ENCODE results near the gene AKT1. TPM values are rescaled to one million over a fixed set of nuclear protein-coding genes. Genes with fewer than 3 reads are reported as not detected.
"Not testable (repeated sequence)": the region's sequence is repeated elsewhere in the genome, so short reads cannot be mapped to it uniquely, and the experiment has no call there.

AKT1 gene
- 40.7 TPM for polyA plus RNA-seq (2012; ENCODE audit: missing spikeins)

DNA sequence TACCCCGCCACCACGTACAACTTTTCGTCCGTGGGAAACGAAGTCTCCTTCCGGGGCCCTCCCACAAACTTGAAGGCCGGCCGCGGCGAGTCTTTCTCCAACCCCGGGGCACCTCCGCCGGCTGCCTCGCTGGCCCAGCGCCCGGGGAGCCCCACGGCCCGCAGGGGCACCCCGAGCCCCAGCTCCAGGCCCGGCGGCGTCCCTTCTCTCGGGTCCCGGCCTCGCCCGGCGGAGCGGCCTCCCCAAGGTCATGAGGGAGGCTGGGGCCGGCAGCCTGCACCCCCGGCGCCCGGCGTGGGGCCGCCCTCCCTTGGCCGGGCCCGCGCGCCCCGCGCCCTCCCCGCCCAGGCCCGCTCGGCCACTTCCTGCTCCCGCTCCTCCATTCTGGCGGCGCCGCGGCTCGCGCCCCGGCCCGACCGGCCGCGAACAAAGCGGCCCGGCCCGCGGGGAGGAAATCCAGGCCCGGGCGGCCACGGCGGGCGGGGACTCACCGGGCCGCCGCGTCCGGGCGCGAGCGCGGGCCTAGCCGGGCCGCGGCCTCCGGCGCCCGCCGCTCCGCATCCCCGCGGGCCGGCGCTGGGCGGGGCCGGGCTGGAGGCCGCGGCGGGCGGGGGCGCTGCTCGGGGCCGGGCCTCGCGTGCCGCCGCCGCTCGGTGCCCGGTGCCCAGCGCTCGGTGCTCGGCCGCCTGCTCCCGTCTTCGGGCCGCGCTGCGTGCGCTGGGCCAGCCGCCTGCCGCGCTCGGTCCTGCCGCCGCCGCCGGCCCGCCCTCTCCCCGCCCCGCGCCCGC is at the start of gene AKT1:
TSS of gene AKT1 (minus strand) at position 756 of the 788 bp plus-strand sequence. CDS start 3,105 bp downstream, outside the sequence.
- TF ChIP-seq TAF1 (IDR thresholded peaks at IDR 0.05; ENCODE audit: borderline replicate concordance, low read depth, low read length) (no peak), POLR2AphosphoS5 (IDR thresholded peaks at IDR 0.05; ENCODE audit: low read depth, low read length) (no peak), POLR2A (IDR thresholded peaks at IDR 0.05; ENCODE audit: low read depth, low read length) (no peak)
- FAIRE-seq (no peak), DNase-seq (ENCODE audit: insufficient read length) (peak; percentile 72)

DNA sequence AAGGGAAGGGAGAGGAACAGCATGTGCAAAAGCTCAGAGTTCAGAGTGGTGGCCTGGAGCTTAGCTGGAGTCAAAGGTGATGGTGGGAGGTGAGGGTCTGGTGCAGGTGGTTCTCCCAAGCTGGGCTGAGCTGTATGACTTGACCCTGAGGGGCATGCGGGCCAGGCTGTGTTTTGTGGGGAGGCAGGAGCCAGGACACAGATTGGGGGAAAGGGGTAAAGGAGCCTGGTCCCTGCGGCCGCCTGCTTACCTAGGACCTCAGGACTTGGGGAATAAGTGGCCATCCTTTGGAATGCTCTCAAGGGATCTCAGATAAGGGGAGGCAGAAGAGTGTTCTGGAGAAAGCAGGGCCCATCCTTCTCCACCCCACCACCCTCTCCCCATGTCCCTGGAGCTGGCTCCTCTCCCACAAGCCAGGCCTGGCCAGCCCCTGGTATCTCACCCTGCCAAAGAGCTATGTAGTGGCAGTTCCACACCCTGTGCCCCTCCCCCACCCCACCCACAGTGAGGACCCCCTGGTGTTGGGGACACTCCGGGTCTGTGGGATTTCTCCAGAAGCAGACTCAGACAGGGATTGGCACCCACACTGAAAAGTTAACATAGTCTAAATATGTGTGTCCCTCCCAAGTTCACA is 49.6 kb upstream of the AKT1 start:
- FAIRE-seq (no peak), DNase-seq (ENCODE audit: insufficient read length) (no peak)
- TF ChIP-seq POLR2AphosphoS5 (IDR thresholded peaks at IDR 0.05; ENCODE audit: low read depth, low read length): no peak
- no peak for TF ChIP-seq POLR2A (IDR thresholded peaks at IDR 0.05; ENCODE audit: low read depth, low read length)
- no peak for TF ChIP-seq TAF1 (IDR thresholded peaks at IDR 0.05; ENCODE audit: borderline replicate concordance, low read depth, low read length)

DNA sequence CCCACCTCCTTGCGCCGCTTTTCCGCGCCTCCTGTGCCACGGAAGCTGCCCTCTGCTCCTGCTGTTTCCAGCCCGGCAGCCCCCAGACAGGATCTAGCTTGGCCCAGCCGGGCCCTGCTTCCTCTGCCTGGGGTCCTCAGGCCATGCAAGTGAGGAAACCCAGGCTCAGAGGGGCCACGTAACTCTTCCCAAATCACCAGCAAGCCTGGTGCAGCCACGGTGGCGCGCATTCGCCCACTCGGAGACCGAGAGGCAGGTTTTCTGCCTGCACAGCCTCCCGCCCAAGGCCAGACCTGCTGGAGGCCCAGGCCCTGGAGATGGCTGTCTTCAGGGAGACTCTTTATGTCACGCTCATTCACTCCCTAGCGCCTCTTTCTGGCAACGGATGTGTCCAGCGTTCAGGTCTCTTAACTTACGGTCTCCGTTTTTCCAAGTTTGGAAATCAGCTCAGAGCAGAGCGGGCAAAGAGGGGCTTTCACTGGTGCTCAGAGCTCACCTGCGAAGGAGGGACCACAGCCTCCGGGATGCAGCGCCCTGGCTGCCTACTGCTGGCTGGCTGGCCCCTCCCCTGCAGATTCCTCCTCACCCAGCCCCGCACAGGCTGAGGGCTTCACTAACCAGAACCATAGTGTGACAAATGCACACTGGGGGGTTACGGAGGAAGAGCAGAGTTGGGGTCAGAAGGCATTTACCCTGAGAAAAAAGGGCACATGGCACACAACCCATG is 48.9 kb upstream of the AKT1 start:
- TF ChIP-seq POLR2AphosphoS5 (IDR thresholded peaks at IDR 0.05; ENCODE audit: low read depth, low read length) (no peak), TAF1 (IDR thresholded peaks at IDR 0.05; ENCODE audit: borderline replicate concordance, low read depth, low read length) (no peak), POLR2A (IDR thresholded peaks at IDR 0.05; ENCODE audit: low read depth, low read length) (no peak)
- DNase-seq (ENCODE audit: insufficient read length) (no peak), FAIRE-seq (no peak)

DNA sequence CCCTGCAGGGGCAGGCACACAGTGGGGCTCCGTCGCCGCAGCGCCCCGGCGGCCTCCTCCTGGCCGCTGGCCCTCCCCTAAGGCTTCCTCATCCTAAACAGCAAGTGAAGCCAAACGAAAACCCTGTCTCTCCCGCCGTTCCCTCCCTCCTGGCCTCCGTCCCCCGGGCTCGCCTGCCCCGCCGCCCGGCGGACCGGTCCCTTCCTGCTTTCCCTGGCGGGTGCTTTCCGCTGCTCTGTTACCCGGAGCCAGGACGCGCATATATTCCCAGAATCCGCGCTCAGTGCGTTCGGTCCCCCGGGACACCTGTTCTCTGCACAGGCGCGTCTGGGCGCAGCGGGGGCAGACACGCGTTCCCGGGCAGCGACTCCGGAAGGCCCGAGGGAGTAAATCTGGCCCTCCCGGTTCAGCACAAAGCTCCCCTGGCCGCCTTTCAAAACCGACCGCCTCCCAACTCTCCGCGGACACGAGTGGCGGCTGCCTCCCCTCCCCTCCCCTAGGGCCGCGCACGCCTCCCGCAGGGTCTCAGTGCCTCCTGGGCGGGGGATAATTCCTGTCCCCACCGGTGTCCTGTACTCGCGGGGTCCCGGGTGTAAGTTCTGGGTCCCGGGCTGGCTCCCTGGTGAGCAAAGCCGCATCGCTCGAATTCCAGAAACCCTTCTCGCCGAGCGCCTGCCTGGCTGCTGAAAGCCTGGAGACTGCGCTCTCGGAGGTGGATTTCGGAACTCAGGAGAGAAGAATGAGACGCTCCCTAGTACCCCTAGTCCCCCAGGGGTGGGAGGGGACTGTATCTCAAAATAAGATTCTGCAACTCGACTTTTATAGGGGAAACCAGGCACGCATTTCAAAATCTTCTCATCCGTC is 48.1 kb upstream of the AKT1 start:
- FAIRE-seq (no peak), DNase-seq (ENCODE audit: insufficient read length) (no peak)
- no peak for TF ChIP-seq POLR2A (IDR thresholded peaks at IDR 0.05; ENCODE audit: low read depth, low read length)
- TF ChIP-seq POLR2AphosphoS5 (IDR thresholded peaks at IDR 0.05; ENCODE audit: low read depth, low read length): no peak
- no peak for TF ChIP-seq TAF1 (IDR thresholded peaks at IDR 0.05; ENCODE audit: borderline replicate concordance, low read depth, low read length)

DNA sequence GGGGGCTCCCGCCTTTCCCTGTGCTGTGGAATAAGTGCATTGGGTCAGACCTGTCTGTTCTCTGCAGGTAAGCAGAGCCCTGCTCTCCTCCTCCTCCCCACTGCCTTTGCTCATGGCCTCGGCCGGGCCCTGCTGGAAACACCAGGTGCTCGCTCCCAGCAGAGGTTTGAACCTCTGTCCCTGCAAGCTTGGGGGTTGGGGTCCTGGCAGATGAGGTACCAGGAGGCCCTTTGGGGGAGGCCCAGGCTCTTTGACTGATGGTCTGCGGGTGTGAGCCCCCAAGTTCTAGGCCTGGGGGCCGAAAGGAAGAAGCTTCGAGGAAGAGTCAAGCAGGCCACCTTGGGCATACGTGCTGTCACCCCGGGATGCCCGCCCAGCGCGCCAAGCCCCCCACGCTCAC is 47.5 kb upstream of the AKT1 start:
- FAIRE-seq (no peak), DNase-seq (ENCODE audit: insufficient read length) (no peak)
- TF ChIP-seq POLR2A (IDR thresholded peaks at IDR 0.05; ENCODE audit: low read depth, low read length): no peak
- no peak for TF ChIP-seq POLR2AphosphoS5 (IDR thresholded peaks at IDR 0.05; ENCODE audit: low read depth, low read length)
- no peak for TF ChIP-seq TAF1 (IDR thresholded peaks at IDR 0.05; ENCODE audit: borderline replicate concordance, low read depth, low read length)

DNA sequence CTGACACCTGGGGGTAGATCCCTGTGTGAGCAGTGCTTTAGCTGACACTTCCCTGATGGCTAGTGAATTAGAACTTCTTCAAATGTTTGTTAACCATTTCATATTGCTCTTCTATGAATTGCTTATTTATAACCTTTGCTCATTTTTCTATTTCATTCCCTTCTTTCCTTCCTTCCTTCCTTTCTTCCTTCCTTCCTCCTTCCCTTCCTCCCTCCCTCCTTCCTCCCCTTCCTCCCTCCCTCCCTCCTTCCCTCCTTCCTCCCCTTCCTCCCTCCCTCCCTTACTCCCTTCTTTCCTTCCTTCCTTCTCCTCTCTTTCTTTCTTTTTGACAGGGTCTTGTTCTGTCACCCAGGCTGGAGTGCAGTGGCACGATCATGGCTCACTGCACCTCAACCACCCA is 46.2 kb upstream of the AKT1 start:
- FAIRE-seq (no peak), DNase-seq (ENCODE audit: insufficient read length) (no peak)
- TF ChIP-seq POLR2A (IDR thresholded peaks at IDR 0.05; ENCODE audit: low read depth, low read length) (no peak), POLR2AphosphoS5 (IDR thresholded peaks at IDR 0.05; ENCODE audit: low read depth, low read length) (no peak), TAF1 (IDR thresholded peaks at IDR 0.05; ENCODE audit: borderline replicate concordance, low read depth, low read length) (no peak)

DNA sequence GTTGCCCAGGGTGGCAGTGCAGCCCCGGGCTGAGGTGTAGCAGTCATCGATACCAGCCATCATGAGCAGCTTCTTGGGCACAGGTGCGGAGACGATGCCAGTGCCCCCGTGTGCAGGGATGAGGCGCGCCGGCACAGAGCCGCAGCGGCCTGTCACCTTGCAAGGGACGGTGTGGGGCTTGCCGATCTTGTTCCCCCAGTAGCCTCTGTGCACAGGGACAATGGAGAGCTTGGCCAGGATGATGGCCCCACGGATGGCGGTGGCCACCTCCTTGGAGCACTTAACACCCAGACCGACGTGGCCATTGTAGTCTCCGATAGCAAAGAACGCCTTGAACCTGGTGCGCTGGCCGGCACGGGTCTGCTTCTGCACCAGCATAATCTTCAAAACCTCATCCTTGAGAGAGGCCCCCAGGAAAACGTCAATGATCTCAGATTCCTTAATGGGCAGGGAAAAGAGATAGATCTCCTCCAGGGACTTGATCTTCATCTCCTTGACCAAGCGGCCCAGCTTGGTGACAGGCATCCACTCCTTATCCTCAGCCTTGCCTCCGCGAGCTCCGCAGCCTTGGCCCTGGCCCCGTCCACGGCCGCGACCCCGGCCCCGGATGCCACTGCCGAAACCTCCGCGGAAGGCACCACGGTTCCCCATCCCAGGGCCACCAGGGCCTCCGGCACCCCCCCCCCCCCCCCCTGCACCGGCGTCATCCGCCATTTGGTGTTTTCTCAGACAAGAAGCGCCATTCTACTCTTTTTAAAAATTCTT is 40.8 kb upstream of the AKT1 start:
- not testable (repeated sequence) for DNase-seq (ENCODE audit: insufficient read length); FAIRE-seq

DNA sequence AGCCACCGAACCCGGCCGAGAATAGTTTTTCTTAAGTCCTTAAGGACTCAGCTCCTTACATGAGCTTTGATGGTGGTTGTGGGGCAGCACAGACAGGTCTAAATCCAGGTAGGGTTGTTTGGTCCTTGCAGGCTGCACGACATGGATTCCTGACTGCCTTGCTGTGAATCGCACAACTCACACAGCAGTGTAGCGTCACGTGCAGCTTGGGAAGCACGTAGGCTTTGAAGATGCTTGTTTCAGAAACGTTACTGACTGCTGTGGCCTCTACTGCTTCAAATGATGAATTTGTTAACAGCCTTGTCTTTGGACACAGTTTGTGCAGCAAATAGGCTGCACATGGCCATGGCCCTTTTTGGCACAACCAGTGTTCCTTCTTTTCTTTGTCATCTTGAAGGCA is 35.2 kb upstream of the AKT1 start:
- no peak for DNase-seq (ENCODE audit: insufficient read length)
- TF ChIP-seq POLR2A (IDR thresholded peaks at IDR 0.05; ENCODE audit: low read depth, low read length): no peak
- TF ChIP-seq POLR2AphosphoS5 (IDR thresholded peaks at IDR 0.05; ENCODE audit: low read depth, low read length): no peak
- no peak for TF ChIP-seq TAF1 (IDR thresholded peaks at IDR 0.05; ENCODE audit: borderline replicate concordance, low read depth, low read length)
- FAIRE-seq: no peak

DNA sequence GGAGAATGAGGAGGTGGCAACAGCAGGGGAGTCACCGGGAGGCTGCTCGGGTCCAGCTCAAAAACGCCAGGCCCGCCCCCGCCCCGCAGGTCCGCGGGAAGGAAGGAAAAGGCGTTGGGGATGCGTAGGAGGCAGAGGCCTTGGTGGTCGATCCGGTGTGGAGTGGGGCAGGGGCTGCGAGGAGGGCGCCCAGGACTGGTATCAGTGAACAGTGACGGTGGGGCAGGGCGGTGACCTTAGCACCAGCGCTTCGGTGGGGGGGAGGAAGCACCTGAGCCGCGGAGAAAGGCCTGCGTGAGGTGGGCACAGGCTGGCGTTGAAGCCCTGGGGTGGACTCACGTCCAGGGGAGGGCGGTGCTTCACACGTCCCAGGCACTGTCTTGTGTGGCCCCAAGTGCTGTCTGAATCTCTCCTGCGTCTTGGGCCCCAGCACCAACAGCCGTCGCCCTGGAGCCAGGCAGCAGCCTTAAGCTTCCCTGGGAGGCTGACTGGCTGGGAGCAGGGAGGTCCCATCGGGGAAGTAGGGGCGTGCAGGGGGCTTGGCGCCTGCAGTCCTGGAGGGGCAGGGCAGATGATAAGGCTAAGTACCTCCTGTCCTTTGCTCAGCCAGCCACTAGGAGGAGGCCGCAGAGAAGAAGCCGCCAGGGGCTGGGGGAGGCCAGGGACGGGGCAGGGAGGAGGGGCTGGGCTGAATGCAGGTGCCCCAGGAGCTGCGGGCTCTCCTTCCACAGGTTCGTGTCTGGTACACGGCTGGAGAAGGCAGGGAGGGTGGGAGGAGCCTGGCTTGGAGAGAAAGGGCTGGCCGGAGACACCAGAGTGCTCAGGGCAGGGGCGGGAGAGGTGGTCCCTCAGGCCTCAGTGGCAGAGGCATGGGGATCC is 31.9 kb upstream of the AKT1 start:
- peak; percentile 9 for FAIRE-seq
- DNase-seq (ENCODE audit: insufficient read length): no peak
- no peak for TF ChIP-seq TAF1 (IDR thresholded peaks at IDR 0.05; ENCODE audit: borderline replicate concordance, low read depth, low read length)
- no peak for TF ChIP-seq POLR2A (IDR thresholded peaks at IDR 0.05; ENCODE audit: low read depth, low read length)
- TF ChIP-seq POLR2AphosphoS5 (IDR thresholded peaks at IDR 0.05; ENCODE audit: low read depth, low read length): no peak

DNA sequence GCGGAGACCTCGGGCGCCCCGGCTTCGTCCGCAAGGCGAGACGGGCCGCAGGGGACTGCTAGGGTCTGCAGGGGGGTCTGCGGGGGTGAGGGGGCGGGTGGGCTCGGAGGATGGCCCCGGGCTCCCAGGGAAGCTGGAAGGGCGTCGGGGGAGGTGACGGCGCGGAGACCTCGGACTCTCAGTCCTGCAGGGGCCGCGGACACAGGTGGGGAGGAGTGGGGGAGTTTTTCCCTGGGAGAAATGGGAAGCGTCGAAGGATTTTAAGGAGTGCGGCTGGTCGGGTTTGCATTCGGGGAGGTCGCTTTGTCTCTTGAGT is 31.3 kb upstream of the AKT1 start:
- no peak for TF ChIP-seq POLR2A (IDR thresholded peaks at IDR 0.05; ENCODE audit: low read depth, low read length)
- no peak for TF ChIP-seq TAF1 (IDR thresholded peaks at IDR 0.05; ENCODE audit: borderline replicate concordance, low read depth, low read length)
- TF ChIP-seq POLR2AphosphoS5 (IDR thresholded peaks at IDR 0.05; ENCODE audit: low read depth, low read length): no peak
- no peak for FAIRE-seq

More for the DNA sequence above, 31.3 kb upstream of the AKT1 start:
- DNase-seq (ENCODE audit: insufficient read length): no peak
